ENCODE data around the gene S1PR5. TPM values are rescaled to one million over a fixed set of nuclear protein-coding genes. Genes with fewer than 3 reads are reported as not detected.

Gene S1PR5
- total and polyA plus RNA-seq, 9 of the 15 experiments (the other 6 are each of a cell fraction or from before 2014, with no cell fraction given) = 0.03 to 0.54 (median 0.35) TPM; not detected in 4

DNA sequence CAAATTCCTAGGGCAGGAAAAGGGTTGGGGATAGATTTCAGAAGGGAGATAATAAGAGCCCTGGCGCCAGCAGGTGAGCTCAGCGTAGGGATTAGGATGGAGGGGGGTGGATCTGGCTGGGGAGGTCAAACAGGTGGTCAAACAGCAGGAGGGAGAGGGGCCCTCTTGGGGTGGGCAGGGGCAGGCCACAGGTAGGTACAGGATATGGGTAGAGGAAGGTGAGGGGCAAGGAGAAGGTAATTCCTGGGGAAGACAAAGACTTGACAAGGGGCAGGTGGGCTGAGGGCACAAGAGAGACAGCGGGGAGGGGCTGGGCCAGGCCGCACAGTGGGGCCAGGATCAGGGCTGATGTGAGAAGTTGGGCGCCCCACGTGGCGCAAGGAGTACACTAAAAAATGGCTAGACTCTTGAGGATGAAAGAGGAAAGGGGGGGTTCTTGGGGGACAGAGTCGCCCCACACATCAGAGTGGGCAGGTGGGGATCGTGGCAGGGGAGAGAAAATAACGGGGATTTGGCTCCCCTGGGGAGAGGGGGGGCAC, 47.9 kb upstream of the S1PR5 start (continued):
- TF ChIP-seq, protein P1, sequence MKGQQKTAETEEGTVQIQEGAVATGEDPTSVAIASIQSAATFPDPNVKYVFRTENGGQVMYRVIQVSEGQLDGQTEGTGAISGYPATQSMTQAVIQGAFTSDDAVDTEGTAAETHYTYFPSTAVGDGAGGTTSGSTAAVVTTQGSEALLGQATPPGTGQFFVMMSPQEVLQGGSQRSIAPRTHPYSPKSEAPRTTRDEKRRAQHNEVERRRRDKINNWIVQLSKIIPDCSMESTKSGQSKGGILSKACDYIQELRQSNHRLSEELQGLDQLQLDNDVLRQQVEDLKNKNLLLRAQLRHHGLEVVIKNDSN (CRISPR knock-in tag; IDR thresholded peaks at IDR 0.05) = peak; percentile 66
- TF ChIP-seq, protein P2, sequence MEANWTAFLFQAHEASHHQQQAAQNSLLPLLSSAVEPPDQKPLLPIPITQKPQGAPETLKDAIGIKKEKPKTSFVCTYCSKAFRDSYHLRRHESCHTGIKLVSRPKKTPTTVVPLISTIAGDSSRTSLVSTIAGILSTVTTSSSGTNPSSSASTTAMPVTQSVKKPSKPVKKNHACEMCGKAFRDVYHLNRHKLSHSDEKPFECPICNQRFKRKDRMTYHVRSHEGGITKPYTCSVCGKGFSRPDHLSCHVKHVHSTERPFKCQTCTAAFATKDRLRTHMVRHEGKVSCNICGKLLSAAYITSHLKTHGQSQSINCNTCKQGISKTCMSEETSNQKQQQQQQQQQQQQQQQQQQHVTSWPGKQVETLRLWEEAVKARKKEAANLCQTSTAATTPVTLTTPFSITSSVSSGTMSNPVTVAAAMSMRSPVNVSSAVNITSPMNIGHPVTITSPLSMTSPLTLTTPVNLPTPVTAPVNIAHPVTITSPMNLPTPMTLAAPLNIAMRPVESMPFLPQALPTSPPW (CRISPR knock-in tag; IDR thresholded peaks at IDR 0.05) = peak; percentile 82
- TF ChIP-seq, protein P3, sequence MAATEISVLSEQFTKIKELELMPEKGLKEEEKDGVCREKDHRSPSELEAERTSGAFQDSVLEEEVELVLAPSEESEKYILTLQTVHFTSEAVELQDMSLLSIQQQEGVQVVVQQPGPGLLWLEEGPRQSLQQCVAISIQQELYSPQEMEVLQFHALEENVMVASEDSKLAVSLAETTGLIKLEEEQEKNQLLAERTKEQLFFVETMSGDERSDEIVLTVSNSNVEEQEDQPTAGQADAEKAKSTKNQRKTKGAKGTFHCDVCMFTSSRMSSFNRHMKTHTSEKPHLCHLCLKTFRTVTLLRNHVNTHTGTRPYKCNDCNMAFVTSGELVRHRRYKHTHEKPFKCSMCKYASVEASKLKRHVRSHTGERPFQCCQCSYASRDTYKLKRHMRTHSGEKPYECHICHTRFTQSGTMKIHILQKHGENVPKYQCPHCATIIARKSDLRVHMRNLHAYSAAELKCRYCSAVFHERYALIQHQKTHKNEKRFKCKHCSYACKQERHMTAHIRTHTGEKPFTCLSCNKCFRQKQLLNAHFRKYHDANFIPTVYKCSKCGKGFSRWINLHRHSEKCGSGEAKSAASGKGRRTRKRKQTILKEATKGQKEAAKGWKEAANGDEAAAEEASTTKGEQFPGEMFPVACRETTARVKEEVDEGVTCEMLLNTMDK (IDR thresholded peaks at IDR 0.05; ENCODE audit: borderline replicate concordance, insufficient read depth, low read depth, low read length, poor library complexity, severe bottlenecking) = peak; percentile 89
- peak; percentile 35; the same call in 1 of the 2 replicates for TF ChIP-seq MYC (IDR thresholded peaks at IDR 0.05; ENCODE audit: low read depth, low read length)
- no peak for TF ChIP-seq MYC (CRISPR knock-in tag; IDR thresholded peaks at IDR 0.05; ENCODE audit: borderline replicate concordance, low read depth)
- TF ChIP-seq, protein P4, sequence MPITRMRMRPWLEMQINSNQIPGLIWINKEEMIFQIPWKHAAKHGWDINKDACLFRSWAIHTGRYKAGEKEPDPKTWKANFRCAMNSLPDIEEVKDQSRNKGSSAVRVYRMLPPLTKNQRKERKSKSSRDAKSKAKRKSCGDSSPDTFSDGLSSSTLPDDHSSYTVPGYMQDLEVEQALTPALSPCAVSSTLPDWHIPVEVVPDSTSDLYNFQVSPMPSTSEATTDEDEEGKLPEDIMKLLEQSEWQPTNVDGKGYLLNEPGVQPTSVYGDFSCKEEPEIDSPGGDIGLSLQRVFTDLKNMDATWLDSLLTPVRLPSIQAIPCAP (CRISPR knock-in tag; IDR thresholded peaks at IDR 0.05; ENCODE audit: borderline replicate concordance) = no peak
- TF ChIP-seq NR2C1 (IDR thresholded peaks at IDR 0.05) = 0 out of 2 replicates have a peak, but pooled peaks have one; percentile 23
- no peak for TF ChIP-seq NR2C1 (tag; IDR thresholded peaks at IDR 0.05)
- TF ChIP-seq RBM25 (IDR thresholded peaks at IDR 0.05; ENCODE audit: low read depth, low read length, severe bottlenecking) = no peak
- peak; percentile 87; the same call in 1 of the 2 replicates for TF ChIP-seq HDGF (IDR thresholded peaks at IDR 0.05)
- 0 out of 2 replicates have a peak, but pooled peaks have one; percentile 59 for TF ChIP-seq HDAC2 (IDR thresholded peaks at IDR 0.05)
- peak; percentile 60; the same call in 1 of the 2 replicates for TF ChIP-seq ZZZ3 (IDR thresholded peaks at IDR 0.05)
- TF ChIP-seq PHB2 (IDR thresholded peaks at IDR 0.05; ENCODE audit: low read depth) = 0 out of 2 replicates have a peak, but pooled peaks have one; percentile 18
- peak; percentile 48 for TF ChIP-seq SMARCE1 (IDR thresholded peaks at IDR 0.05)
- TF ChIP-seq SMAD3 (CRISPR knock-in tag; conservative IDR thresholded peaks at IDR 0.05) = no peak
- TF ChIP-seq SMARCA5 (IDR thresholded peaks at IDR 0.05) = 0 out of 2 replicates have a peak, but pooled peaks have one; percentile 35

Measured in K562 (cell line).